ENCODE measurements around the gene P2RY12. TPM values are rescaled to one million over a fixed set of nuclear protein-coding genes. Genes with fewer than 3 reads are reported as not detected.

Gene P2RY12
- total and polyA plus RNA-seq, 4 donors: 0.16 to 3.0 (median 1.2) TPM

DNA sequence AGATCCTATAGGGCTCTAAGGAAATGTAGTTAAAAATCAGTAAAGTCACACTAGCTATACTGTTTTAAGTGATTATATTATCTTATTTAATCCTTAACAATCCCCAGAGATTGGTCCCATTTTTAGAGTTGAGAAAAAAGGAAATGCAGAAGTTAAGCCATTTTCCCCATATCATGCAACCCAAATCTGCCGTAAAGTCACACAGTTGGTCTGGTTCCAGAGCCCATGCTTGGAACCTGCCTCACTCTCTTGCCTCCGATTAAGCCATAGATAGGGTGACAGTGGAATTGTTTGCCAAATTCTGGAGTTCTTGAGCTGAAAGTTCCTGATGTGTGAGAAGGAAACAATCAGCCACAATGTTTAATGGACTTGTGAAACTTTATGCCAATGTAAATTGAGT is 52.9 kb downstream of the P2RY12 start:
- 35 to 59% methylated on average over 2 of the region's 2 CpGs for WGBS, 2 donors
- DNase-seq (no peak), ATAC-seq (ENCODE audit: insufficient read depth, low FRiP score) (no peak)
- no peak overlapping the region for H3K4me3 ChIP-seq
- TF ChIP-seq, protein P1, sequence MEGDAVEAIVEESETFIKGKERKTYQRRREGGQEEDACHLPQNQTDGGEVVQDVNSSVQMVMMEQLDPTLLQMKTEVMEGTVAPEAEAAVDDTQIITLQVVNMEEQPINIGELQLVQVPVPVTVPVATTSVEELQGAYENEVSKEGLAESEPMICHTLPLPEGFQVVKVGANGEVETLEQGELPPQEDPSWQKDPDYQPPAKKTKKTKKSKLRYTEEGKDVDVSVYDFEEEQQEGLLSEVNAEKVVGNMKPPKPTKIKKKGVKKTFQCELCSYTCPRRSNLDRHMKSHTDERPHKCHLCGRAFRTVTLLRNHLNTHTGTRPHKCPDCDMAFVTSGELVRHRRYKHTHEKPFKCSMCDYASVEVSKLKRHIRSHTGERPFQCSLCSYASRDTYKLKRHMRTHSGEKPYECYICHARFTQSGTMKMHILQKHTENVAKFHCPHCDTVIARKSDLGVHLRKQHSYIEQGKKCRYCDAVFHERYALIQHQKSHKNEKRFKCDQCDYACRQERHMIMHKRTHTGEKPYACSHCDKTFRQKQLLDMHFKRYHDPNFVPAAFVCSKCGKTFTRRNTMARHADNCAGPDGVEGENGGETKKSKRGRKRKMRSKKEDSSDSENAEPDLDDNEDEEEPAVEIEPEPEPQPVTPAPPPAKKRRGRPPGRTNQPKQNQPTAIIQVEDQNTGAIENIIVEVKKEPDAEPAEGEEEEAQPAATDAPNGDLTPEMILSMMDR (IDR thresholded peaks at IDR 0.05; ENCODE audit: control extremely low read depth, extremely low read depth): no peak
- H3K9ac ChIP-seq (ENCODE audit: insufficient read depth in 1 of 2, low read length in 2 of 2): no peak overlapping the region
- H3K36me3 ChIP-seq (ENCODE audit: control insufficient read depth in 4 of 4, insufficient read depth in 4 of 4, low read length in 4 of 4): no peaks in the 10 kb centered on the region
- no peaks in the 10 kb centered on the region for H3K27me3 ChIP-seq (ENCODE audit: control insufficient read depth in 3 of 3, insufficient read depth in 3 of 3, low read length in 2 of 3)
- no peak overlapping the region for H3K27ac ChIP-seq (ENCODE audit: low read depth in 1 of 2, low read length in 1 of 2)
- peaks cover 0 to 3% (median 0%) of the 10 kb centered on the region in 5 donors for H3K4me1 ChIP-seq (ENCODE audit: control insufficient read depth in 5 of 5, insufficient read depth in 5 of 5, low read length in 5 of 5)
- H3K9me3 ChIP-seq (ENCODE audit: control insufficient read depth in 4 of 4, insufficient read depth in 3 of 4, low read length in 3 of 4): no peaks in the 10 kb centered on the region

DNA sequence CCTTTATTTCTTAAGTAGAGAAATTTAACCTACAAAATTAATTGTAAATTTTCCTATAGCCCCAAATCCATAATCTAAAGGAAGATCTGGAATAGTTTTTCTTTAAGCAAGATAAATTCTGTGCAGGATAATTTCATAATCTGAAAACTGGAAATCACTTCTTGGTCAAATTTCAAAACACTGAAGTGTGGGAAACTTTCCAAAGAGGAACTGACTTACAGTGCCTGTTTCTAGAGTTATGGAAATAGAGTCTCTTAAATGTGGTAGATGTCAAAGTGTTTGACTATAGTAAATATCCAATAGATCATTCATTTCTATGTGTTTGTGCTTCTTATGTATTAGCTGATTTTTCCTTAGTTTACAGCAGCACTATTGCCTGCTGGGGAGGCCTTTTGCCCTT is 53.7 kb downstream of the P2RY12 start:
- no peak overlapping the region for H3K4me3 ChIP-seq
- H3K36me3 ChIP-seq (ENCODE audit: control insufficient read depth in 4 of 4, insufficient read depth in 4 of 4, low read length in 4 of 4): no peaks in the 10 kb centered on the region
- H3K4me1 ChIP-seq (ENCODE audit: control insufficient read depth in 5 of 5, insufficient read depth in 5 of 5, low read length in 5 of 5): peaks cover 0 to 3% (median 0%) of the 10 kb centered on the region in 5 donors
- TF ChIP-seq, protein P1 (IDR thresholded peaks at IDR 0.05; ENCODE audit: control extremely low read depth, extremely low read depth): no peak
- ATAC-seq (ENCODE audit: insufficient read depth, low FRiP score) (peak; percentile 27), DNase-seq (peak in 2 of 3 donors; percentile 45 to 73)
- no peak overlapping the region for H3K9ac ChIP-seq (ENCODE audit: insufficient read depth in 1 of 2, low read length in 2 of 2)
- no peaks in the 10 kb centered on the region for H3K9me3 ChIP-seq (ENCODE audit: control insufficient read depth in 4 of 4, insufficient read depth in 3 of 4, low read length in 3 of 4)
- H3K27me3 ChIP-seq (ENCODE audit: control insufficient read depth in 3 of 3, insufficient read depth in 3 of 3, low read length in 2 of 3): no peaks in the 10 kb centered on the region
- H3K27ac ChIP-seq (ENCODE audit: low read depth in 1 of 2, low read length in 1 of 2): peak overlapping the region in 1 of 2 donors; percentile 70

DNA sequence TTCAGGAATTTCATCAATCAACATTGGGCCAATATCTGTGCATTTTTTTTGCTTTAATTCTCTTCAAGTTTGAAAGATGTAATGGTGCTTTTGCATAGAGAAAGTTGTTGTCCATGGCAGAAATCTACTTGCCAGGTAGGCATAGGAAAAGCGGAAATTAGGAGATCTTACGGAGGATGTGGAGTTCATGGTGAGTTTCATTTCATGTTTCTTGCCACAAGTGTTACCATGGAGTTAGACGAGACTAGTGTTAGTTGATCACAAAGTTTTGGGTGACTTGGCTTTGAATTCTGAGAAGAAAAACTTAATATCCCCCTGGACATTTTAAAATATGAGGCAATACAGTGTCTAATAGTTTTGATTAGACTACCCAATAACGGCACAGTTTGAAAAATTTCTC is 54.2 kb downstream of the P2RY12 start:
- TF ChIP-seq, protein P1 (IDR thresholded peaks at IDR 0.05; ENCODE audit: control extremely low read depth, extremely low read depth): no peak

DNA sequence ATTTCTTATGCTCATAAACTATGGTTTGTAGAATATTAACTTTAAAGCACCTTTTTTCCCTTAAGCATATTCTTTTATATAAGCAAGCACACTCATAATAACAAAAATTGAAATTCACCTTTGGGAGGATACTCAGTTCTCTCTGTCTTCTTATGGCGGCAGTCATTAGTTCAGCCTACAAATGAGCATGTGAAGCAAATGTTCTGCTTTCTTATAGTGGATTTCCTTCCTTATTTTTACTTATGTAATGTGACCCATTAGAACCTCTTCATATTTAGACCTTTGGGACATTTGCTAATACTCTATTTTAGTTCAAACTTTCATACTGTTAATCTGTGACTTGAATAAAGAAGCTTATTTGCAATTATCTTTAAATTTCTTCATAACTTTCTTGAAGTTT is 55.2 kb downstream of the P2RY12 start, which contains the start of gene P2RY13:
TSS of gene P2RY13 (minus strand) at position 187 of the 400 bp plus-strand sequence. CDS start at position 166, 21 bp downstream.
- Histone ChIP-seq H3K4me3 (no peak within 1 kb of the TSS), H3K36me3 (ENCODE audit: control insufficient read depth in 4 of 4, insufficient read depth in 4 of 4, low read length in 4 of 4) (no peaks in the 10 kb centered on the region), H3K27ac (ENCODE audit: low read depth in 1 of 2, low read length in 1 of 2) (peak within 1 kb of the TSS in 1 of 2 donors; percentile 39), H3K9me3 (ENCODE audit: control insufficient read depth in 4 of 4, insufficient read depth in 3 of 4, low read length in 3 of 4) (no peaks in the 10 kb centered on the region), H3K9ac (ENCODE audit: insufficient read depth in 1 of 2, low read length in 2 of 2) (no peak within 1 kb of the TSS), H3K4me1 (ENCODE audit: control insufficient read depth in 5 of 5, insufficient read depth in 5 of 5, low read length in 5 of 5) (peaks cover 0 to 3% (median 0%) of the 10 kb centered on the region in 5 donors), H3K27me3 (ENCODE audit: control insufficient read depth in 3 of 3, insufficient read depth in 3 of 3, low read length in 2 of 3) (no peaks in the 10 kb centered on the region)
- TF ChIP-seq, protein P1 (IDR thresholded peaks at IDR 0.05; ENCODE audit: control extremely low read depth, extremely low read depth): no peak
- DNase-seq (no peak), ATAC-seq (ENCODE audit: insufficient read depth, low FRiP score) (no peak)
- WGBS, 2 donors: 33 to 72% methylated on average over 1 of the region's 1 CpG

More for the DNA sequence above, 54.2 kb downstream of the P2RY12 start:
- Histone ChIP-seq H3K27me3 (ENCODE audit: control insufficient read depth in 3 of 3, insufficient read depth in 3 of 3, low read length in 2 of 3) (no peaks in the 10 kb centered on the region), H3K36me3 (ENCODE audit: control insufficient read depth in 4 of 4, insufficient read depth in 4 of 4, low read length in 4 of 4) (no peaks in the 10 kb centered on the region), H3K4me3 (no peak overlapping the region), H3K9ac (ENCODE audit: insufficient read depth in 1 of 2, low read length in 2 of 2) (no peak overlapping the region), H3K4me1 (ENCODE audit: control insufficient read depth in 5 of 5, insufficient read depth in 5 of 5, low read length in 5 of 5) (peaks cover 0 to 3% (median 0%) of the 10 kb centered on the region in 5 donors), H3K9me3 (ENCODE audit: control insufficient read depth in 4 of 4, insufficient read depth in 3 of 4, low read length in 3 of 4) (no peaks in the 10 kb centered on the region), H3K27ac (ENCODE audit: low read depth in 1 of 2, low read length in 1 of 2) (no peak overlapping the region)
- no peak for DNase-seq
- WGBS, 2 donors: 55 to 59% methylated on average over 4 of the region's 4 CpGs
- ATAC-seq (ENCODE audit: insufficient read depth, low FRiP score): no peak

Measured in lung (tissue), 12 donors.